ENCODE measurements around the gene CD59. TPM values are rescaled to one million over a fixed set of nuclear protein-coding genes. Genes with fewer than 3 reads are reported as not detected.
"Not testable (repeated sequence)": the region's sequence is repeated elsewhere in the genome, so short reads cannot be mapped to it uniquely, and the experiment has no call there.

Gene CD59
- total RNA-seq, 2 donors from 2014 or later = 368 to 529 TPM

DNA sequence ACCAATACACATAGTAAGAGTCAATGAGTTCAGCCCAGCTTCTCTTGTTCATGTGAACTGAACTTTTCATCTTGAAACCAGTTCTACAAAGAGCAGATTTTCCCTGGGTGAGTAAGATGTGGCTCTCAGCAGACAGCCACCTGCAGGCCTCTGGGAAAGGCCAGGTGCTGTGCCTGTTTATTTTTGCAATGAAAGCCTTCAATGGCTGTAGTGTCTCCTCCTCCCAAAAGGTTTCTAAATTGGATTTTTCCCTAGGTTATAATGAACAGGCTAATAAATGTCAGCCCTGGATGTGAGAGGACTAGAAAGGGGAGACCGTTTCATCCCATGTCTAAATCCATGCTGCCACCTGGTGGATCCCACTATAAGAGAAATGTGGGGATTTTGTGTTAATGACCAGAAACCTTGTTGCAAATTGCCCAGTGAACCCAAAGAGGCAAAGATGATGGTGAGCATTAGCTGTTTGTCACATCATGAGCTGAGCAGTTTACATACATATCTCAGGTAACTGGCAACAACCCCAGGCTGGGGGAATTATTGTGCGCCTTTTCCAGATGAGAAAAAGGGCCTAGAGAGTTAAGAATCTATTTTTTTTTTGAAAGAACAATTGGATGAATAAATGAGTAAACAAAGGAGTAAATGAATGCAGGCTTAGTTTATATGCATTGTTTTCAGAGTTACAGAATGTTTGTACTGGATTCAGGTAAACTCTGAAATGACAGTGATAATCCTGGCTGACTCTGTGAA lies 48.3 kb downstream of the CD59 start:
- no peak for DNase-seq (ENCODE audit: low spot score)
- H3K36me3 ChIP-seq = no peaks in the 10 kb centered on the region
- TF ChIP-seq, protein P1, sequence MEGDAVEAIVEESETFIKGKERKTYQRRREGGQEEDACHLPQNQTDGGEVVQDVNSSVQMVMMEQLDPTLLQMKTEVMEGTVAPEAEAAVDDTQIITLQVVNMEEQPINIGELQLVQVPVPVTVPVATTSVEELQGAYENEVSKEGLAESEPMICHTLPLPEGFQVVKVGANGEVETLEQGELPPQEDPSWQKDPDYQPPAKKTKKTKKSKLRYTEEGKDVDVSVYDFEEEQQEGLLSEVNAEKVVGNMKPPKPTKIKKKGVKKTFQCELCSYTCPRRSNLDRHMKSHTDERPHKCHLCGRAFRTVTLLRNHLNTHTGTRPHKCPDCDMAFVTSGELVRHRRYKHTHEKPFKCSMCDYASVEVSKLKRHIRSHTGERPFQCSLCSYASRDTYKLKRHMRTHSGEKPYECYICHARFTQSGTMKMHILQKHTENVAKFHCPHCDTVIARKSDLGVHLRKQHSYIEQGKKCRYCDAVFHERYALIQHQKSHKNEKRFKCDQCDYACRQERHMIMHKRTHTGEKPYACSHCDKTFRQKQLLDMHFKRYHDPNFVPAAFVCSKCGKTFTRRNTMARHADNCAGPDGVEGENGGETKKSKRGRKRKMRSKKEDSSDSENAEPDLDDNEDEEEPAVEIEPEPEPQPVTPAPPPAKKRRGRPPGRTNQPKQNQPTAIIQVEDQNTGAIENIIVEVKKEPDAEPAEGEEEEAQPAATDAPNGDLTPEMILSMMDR (IDR thresholded peaks at IDR 0.05) = peak; percentile 51
- no peaks in the 10 kb centered on the region for H3K27me3 ChIP-seq (replicated peaks; ENCODE audit: insufficient read depth)
- H3K4me1 ChIP-seq (ENCODE audit: control insufficient read depth in 1 of 2, low read depth in 2 of 2) = peaks cover 18 to 36% of the 10 kb centered on the region in 2 donors
- no peak for ATAC-seq (ENCODE audit: insufficient number of reproducible peaks, low FRiP score, low read depth)
- no peak overlapping the region for H3K27ac ChIP-seq
- no peaks in the 10 kb centered on the region for H3K9me3 ChIP-seq
- H3K4me3 ChIP-seq = no peak overlapping the region

GRCh38 chr11:33685082-33685481 lies 51.1 kb downstream of the CD59 start:
- no peak overlapping the region for H3K27ac ChIP-seq
- no peaks in the 10 kb centered on the region for H3K9me3 ChIP-seq
- H3K36me3 ChIP-seq = no peaks in the 10 kb centered on the region
- H3K27me3 ChIP-seq (replicated peaks; ENCODE audit: insufficient read depth) = no peaks in the 10 kb centered on the region
- H3K4me3 ChIP-seq = no peak overlapping the region
- TF ChIP-seq, protein P1 (IDR thresholded peaks at IDR 0.05) = no peak
- peaks cover 4 to 9% of the 10 kb centered on the region in 2 donors for H3K4me1 ChIP-seq (ENCODE audit: control insufficient read depth in 1 of 2, low read depth in 2 of 2)
- no peak for ATAC-seq (ENCODE audit: insufficient number of reproducible peaks, low FRiP score, low read depth)
- no peak for DNase-seq (ENCODE audit: low spot score)

GRCh38 chr11:33684003-33684706 lies 52.1 kb downstream of the CD59 start:
- TF ChIP-seq, protein P1 (IDR thresholded peaks at IDR 0.05) = no peak
- H3K27ac ChIP-seq = no peak overlapping the region
- H3K36me3 ChIP-seq = no peaks in the 10 kb centered on the region
- H3K9me3 ChIP-seq = no peaks in the 10 kb centered on the region
- no peaks in the 10 kb centered on the region for H3K4me1 ChIP-seq (ENCODE audit: control insufficient read depth in 1 of 2, low read depth in 2 of 2)
- DNase-seq (ENCODE audit: low spot score) (no peak), ATAC-seq (ENCODE audit: insufficient number of reproducible peaks, low FRiP score, low read depth) (no peak)
- no peaks in the 10 kb centered on the region for H3K27me3 ChIP-seq (replicated peaks; ENCODE audit: insufficient read depth)
- no peak overlapping the region for H3K4me3 ChIP-seq

DNA sequence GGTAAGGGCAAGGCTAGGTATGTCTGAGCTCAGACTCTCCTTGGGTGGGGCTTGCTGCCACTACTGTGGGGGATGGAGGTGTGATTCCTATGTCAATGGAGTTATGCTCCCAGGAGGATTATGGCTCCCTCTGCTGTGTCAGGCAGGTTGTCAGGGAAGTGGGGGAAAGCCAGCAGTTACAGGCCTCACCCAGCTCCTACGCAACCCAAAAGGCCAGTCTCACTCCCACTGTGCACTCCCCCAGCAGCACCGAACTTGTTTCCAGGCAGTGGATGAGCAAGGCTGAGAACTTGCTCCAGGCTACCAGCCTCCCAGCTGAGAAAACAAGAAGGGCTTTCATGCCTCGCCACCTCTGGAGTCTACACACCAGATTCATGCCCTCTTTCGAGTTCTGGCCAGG lies 53.8 kb downstream of the CD59 start:
- Histone ChIP-seq H3K27ac (no peak overlapping the region), H3K4me1 (ENCODE audit: control insufficient read depth in 1 of 2, low read depth in 2 of 2) (no peaks in the 10 kb centered on the region), H3K36me3 (no peaks in the 10 kb centered on the region), H3K9me3 (no peaks in the 10 kb centered on the region), H3K4me3 (no peak overlapping the region), H3K27me3 (replicated peaks; ENCODE audit: insufficient read depth) (no peaks in the 10 kb centered on the region)
- DNase-seq (ENCODE audit: low spot score) = no peak
- TF ChIP-seq, protein P1 (IDR thresholded peaks at IDR 0.05) = no peak
- no peak for ATAC-seq (ENCODE audit: insufficient number of reproducible peaks, low FRiP score, low read depth)

- TF ChIP-seq, protein P1 (IDR thresholded peaks at IDR 0.05) = no peak
- Histone ChIP-seq H3K27ac (no peak overlapping the region), H3K4me1 (ENCODE audit: control insufficient read depth in 1 of 2, low read depth in 2 of 2) (no peaks in the 10 kb centered on the region), H3K4me3 (no peak overlapping the region), H3K27me3 (replicated peaks; ENCODE audit: insufficient read depth) (no peaks in the 10 kb centered on the region), H3K9me3 (no peaks in the 10 kb centered on the region), H3K36me3 (no peaks in the 10 kb centered on the region)
- no peak for DNase-seq (ENCODE audit: low spot score)
- no peak for ATAC-seq (ENCODE audit: insufficient number of reproducible peaks, low FRiP score, low read depth)
These were observed 54.2 kb downstream of the CD59 start for GRCh38 chr11:33682019-33682418.

DNA sequence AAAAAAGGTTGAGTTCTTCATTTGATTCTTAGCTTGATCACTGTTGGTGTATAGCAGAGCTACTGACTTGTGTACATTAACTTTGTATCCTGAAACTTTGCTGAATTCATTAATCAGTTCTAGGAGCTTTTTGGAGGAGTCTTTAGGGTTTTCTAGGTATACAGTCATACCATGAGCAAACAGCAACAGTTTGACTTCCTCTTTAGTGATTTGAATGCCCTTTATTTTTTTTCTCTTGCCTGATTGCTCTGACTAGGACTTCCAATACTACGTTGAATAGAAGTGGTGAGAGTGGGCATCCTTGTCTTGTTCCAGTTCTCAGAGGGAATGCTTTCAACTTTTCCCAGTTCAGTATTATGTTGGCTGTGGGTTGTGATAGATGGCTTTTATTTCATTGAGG lies 57.6 kb downstream of the CD59 start:
- not testable (repeated sequence) for H3K27ac ChIP-seq; DNase-seq (ENCODE audit: low spot score); H3K36me3 ChIP-seq; ATAC-seq (ENCODE audit: insufficient number of reproducible peaks, low FRiP score, low read depth); H3K4me3 ChIP-seq; H3K27me3 ChIP-seq (replicated peaks; ENCODE audit: insufficient read depth); H3K9me3 ChIP-seq; H3K4me1 ChIP-seq (ENCODE audit: control insufficient read depth in 1 of 2, low read depth in 2 of 2)
